HL-60/S4 treated with retinoic acid at 250 ng/mL for 4 days and 3 days (cell line): Measurements from ENCODE around the gene SLC25A13.
"Not testable (repeated sequence)": the region's sequence is repeated elsewhere in the genome, so short reads cannot be mapped to it uniquely, and the experiment has no call there.

Source experiments
- in situ Hi-C: fragments of 300-500 bp; cut with MboI; formaldehyde crosslinking; loops from 2 replicates; pipeline ENCODE4 v1.7.0; 2022; ENCODE audit warnings: low sequenced_read_pairs

The SLC25A13 gene

DNA sequence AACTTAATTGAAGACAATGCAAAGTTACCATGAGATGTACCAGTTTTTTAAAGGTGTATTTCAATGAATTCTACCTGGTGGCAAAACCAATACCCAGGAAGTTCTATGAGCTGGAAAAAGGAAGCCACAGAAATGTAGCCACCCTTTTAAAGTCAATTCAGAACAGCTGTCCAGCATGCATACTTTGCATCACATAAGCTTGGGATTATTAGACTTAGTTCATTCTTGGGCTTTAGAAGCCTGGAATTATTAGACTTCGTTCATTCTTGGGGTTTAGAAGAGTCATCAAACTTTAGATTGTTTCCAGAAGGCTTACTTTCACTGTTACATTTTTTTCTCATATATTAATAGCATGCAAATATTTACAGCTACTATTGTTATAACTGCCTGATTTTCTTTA lies 20.9 kb downstream of the SLC25A13 start:
- in situ Hi-C loops = no loop called here

DNA sequence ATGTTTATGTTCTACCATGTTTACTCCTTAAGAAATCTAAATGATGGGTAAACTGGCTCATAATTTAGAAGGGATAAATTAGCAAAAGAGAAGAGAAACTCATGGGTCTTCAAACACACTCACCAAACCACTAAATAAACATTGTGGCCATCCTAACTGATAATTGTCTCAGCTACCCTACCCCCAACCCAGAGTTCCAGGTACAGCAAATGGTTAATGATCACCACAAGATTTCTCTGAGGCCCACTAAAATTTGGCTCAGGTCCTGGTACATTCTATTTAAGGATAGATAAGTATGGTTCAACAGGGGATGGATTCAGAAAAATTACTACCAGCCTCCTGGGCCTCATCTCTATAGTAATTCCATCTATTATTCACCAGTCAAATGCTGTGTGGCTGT lies 21.4 kb downstream of the SLC25A13 start:
- in situ Hi-C loops = no loop called here

DNA sequence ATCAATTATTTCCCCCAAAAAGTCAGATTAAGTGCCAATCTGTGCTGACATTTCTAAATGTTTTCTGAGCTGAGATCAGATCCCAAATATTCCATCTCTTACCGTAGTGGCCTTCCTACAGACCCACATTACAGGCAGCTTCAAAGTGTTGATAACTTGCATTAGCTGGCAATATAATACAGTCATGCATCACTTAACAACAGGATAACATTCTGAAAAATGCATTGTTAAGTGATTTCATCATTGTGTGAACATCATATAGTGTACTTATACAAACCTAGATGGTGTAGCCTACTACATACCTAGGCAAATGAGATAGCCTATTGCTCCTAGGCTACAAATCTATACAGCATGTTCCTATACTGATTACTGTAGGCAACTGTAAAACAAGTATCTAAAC lies 22.4 kb downstream of the SLC25A13 start:
- in situ Hi-C loops = no loop called here

DNA sequence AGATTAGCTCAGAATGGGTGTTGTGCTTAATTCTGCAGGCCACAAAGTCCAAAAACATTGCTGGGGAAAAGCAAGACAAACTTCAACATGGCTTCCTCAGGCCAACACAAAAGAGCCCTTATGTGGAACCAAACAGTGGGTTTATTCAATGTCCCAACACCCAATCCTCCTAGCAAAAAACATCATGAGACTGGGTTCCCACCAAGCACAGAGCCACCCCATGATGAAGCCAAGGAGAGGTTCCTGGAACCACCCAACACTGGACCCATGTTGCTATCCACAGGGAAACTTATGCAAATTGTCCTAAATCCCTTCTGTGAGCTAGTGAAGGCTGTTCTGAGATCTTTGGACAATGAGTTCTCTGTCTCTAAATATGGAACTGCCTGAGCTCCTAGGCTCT lies 24.0 kb downstream of the SLC25A13 start:
- in situ Hi-C loops = no loop called here

DNA sequence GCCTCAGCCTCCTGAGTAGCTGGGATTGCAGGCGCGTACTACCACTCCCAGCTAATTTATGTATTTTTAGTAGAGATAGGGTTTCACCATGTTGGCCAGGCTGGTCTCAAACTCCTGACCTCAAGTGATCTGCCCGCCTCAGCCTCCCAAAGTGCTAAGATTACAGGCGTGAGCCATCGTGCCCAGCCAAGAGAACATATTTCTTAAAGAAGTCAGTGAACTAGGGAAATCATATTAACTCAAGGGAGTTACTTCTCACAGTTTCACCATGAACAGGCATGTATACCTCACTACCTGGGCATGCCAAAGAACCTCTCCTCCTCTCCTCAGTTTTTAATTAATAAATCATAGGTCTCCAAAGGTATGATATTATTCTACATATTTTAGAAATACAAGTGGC lies 24.5 kb downstream of the SLC25A13 start:
- in situ Hi-C loops = not testable (repeated sequence)

DNA sequence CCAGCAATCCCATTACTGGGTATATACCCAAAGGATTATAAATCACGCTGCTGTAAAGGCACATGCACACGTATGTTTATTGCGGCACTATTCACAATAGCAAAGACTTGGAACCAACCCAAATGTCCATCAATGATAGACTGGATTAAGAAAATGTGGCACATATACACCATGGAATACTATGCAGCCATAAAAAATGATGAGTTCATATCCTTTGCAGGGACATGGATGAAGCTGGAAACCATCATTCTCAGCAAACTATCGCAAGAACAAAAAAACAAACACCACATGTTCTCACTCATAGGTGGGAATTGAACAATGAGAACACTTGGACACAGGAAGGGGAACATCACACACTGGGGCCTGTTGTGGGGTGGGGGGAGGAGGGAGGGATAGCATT lies 28.0 kb downstream of the SLC25A13 start:
- in situ Hi-C loops = not testable (repeated sequence)

DNA sequence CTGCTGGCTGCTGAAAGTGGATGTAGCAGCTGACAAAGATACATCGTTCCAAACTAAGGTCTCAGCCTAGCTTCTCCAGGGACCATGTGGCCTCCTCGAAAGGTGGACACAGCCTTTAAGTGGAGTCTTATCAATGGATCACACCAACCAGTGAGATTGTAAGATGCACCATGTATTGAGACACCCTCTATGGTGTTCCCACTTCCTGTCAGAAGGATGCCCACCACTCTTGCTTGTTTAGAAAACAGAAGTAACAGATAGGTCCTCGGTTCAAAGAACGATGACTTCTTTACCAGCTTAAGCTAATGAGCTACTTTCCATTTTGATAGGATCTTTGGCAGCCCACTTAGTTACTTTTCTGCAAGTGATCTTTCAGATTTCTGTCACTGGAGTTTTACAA lies 34.3 kb downstream of the SLC25A13 start:
- in situ Hi-C loops = no loop called here

DNA sequence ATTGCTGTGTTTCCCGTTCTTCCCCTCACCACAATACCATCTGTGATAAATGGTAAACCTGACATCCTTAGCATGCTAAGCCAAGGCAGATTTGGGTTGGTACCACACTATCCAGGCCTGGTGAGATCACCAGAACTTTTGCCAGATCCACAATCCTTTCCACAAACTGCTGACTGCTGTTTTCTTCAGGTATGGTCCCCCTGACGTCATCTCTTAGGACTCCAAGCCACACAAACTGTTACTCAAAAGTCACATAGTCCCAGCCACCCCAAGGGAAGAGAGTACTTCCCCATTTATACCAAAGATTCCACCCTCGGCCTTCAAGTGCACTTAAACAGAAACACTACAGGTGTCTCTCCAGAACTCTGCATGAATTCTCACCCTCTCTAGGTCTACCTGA lies 34.8 kb downstream of the SLC25A13 start:
- in situ Hi-C loops = no loop called here

DNA sequence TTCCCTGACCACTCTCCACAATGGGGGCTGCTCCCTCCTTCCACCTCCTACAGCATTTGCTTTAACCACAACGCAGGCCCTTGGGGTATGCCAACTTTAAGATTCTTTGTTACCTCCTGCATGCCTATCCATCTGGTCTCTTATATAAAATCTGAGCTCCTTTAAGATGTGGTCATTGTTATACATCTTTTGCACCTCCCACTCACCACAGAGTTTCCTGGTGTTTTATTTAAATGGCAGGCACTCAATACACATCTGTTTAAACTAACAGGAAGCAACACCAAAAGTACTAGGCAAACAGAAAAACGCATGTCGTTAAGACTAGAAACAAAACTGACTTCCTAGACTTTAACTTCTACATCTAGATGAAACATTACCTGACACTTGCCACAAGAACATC lies 36.3 kb downstream of the SLC25A13 start:
- in situ Hi-C loops = no loop called here

DNA sequence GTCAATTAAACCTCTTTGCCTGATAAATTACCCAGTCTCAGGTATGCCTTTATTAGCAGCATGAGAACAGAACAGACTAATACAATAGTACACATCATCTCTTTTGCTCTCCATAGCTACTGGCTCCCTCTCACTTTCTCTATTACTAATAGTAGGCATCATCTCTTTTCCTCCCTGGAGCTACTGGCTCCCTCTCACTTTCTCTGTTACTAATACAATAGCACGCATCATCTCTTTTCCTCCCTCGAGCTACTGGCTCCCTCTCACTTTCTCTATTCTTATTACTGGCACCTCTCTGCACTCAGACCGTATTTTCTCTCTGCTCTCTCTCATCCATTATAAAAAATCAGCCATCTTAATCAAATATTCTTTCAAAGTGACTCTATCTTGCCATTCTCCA lies 37.1 kb downstream of the SLC25A13 start:
- in situ Hi-C loops = no loop called here

DNA sequence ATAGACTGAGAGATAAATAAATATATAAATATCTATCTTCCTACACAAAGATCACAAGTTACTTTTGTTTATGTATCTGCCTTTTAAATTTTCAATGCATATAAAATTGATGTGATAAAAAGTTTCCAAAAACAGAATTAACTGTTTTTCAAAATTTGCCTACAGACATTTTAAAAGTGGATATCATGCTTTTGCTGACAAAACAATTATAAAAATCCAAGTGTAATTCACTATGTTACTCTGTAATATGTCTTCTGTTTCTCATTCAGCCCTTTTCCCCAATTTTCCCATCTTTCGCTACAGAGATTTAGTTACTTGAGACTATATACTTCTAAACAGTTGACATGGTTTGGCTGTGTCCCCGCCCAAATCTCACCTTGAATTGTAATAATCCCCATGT lies 37.7 kb downstream of the SLC25A13 start:
- in situ Hi-C loops = no loop called here

DNA sequence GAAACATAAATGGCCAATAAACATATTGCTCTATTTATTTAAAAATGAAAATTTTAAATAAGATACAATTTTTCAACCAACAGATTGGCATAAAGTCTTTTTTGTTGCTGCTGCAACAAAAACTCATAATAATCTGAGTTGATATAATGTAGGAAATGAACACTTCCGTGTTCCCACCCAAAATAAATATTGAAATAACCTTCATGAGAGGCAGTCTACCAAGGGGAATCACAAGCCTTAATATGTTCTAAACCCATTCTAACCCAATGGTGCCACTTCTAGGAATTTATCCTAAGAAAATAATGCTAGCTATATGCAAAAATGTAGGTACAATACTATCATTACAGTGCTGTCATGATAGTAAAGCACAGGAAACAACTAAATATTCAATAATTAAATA lies 39.1 kb downstream of the SLC25A13 start:
- in situ Hi-C loops = no loop called here

DNA sequence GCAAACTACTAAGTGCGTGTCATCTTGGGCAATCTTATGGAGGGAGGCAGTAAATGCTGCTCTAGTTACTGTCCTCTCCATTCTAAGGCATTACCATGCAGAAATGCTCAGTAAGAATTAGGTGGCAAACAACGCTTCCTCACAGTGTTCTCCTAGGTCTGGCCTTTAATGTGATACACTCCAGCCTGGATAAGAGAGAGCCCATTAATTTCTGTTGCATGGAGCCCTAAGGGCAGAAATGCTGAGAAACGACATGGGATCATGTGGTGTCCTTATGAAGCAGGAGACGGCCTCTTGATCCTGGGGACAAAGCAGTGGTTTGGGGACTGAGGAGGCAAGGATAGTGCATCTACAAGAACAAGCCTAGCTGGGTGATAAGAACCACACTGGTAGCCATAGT lies 44.0 kb downstream of the SLC25A13 start:
- in situ Hi-C loops = no loop called here

DNA sequence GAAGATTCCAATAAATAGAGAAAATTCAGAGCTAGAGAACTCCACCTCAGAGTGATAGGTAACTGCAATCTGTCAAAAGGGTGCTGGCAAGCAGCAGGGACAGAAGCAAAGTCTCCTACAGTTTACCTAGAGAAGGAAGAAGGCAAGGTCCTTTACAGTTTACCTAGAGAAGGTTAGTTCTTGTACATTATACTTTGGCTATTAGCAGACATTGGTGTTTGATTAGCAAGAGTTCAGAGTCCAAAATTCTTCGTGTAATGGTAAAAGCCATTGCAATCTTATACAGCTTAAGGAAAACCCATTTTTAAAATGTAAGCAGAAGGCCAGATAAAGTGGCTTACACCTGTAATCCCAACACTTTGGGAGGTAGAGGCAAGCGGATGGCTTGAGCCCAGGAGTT lies 45.9 kb downstream of the SLC25A13 start:
- in situ Hi-C loops = no loop called here

DNA sequence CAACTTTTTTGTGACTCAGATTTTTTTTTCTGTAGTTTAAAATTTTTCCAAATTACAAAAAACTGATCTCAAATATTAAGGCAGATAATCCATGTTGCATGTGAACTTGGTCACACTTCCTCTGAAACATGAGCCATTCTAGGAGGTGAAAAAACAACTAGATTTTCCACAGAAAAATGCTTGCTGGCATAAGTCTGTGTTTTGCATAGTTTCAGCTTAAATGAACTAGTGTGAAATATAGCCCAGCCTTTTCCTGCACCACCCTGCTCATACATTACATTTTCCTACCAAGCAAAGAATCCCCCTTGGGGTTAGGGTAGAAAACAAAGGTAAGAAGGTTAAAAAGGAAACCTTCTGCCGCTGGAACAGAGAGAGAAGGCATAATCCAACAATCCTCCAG lies 48.2 kb downstream of the SLC25A13 start:
- in situ Hi-C loops = no loop called here

DNA sequence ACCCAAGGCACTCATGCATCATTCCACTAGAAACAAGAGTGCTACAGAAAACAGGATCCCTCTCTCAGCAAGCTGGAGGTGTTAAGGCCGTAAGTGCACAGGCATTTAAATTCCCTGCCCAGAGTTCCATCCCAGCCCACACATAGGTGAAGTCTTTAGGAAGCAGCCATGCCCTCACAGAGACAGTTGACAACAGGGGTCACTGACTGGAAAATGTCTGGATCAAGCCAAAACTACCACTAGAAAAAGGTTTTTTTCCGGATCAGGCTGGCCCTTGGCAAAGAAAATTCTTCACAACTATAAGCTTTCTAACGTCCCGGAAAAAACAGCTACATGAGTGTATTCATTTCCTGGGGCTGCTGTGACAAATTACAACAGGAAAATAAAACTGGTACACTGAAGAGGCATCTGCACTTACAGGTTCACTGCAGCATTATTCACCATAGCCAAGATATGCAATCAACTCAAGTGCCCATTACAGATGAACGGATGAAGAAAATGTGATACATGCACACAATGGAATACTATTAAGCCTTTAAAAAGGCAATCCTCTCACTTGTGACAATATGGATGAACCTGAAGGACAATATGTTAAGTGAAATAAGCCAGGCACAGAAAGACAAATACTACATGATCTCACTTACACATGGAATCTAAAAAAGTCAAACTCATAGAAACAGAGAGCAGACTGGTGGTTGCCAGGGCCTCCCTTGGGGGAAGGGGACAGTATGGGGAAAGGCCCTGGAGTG lies 52.5 kb downstream of the SLC25A13 start:
- in situ Hi-C loops = no loop called here

DNA sequence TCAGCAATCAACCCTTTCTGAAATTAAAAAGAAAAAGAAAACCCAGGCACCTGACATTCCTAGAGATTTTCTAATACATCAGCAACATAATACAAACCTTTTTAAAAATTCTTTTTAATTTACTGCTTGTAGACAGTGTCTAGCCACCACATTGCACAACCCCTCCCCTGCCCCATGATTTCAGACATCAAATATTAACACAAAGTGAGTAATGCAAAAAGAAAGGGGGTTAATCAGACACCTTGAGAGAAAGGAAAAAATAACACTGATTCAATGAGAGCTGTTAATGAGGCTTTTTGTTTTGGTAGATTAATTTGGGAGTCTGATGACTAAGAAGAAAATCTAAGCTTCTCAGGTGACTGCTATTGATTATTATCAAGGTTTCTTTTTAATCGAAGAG lies 55.3 kb downstream of the SLC25A13 start:
- in situ Hi-C loops = no loop called here

DNA sequence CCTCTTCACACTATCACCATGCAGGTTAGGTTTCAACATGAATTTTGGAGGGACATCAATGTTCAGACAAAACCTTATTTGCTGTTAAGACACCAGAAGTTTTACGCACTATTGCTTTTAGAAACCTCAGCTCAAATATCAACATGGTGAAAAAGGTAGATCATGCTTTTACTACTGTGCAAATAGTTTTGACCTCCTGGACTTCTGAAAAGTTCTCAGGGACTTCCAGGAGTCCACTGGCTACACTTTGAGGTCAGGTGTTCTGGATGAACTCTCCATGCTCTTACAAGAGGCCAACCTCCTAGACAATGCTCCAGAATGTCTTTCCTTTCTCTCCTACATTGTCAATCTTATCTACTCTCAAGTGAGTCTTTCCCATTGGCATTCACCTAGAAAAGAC lies 55.9 kb downstream of the SLC25A13 start:
- in situ Hi-C loops = no loop called here

DNA sequence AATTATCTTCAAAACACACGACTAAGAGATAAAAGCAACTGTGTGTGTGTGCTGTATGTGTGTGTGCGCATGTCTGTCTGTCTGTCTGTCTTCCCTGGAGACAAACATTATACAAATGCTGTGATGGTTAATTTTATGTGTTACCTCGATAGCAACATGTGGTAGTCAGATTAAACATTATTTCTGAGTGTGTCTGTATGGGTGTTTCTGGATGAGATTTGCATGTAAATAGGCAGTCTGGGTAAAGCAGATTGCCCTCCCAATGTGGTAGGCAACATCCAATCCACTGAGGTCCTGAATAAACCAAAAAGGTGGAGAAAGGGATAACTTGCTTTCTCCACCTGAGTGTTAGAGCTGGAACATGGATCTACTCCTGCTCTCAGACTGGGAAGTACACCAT lies 67.9 kb downstream of the SLC25A13 start:
- in situ Hi-C loops = no loop called here

DNA sequence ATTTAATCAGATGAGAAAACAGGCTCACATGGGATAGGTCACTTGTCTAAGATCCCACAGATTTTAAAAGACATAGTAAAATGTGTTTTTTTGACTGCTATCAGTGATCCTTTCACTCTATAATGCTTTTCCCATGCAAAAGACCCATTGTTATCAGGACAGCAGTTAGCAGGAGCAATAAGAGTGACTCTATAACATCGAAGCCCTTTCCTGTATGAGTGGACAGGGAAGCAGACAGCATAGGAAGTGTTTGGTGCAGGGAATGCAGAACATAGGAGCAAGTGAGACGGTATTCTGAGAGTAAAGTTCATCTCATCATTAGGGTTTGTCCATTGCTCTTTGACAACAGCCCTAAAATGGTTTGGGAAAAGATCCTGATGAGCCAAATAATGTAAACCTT lies 68.5 kb downstream of the SLC25A13 start:
- in situ Hi-C loops = no loop called here

DNA sequence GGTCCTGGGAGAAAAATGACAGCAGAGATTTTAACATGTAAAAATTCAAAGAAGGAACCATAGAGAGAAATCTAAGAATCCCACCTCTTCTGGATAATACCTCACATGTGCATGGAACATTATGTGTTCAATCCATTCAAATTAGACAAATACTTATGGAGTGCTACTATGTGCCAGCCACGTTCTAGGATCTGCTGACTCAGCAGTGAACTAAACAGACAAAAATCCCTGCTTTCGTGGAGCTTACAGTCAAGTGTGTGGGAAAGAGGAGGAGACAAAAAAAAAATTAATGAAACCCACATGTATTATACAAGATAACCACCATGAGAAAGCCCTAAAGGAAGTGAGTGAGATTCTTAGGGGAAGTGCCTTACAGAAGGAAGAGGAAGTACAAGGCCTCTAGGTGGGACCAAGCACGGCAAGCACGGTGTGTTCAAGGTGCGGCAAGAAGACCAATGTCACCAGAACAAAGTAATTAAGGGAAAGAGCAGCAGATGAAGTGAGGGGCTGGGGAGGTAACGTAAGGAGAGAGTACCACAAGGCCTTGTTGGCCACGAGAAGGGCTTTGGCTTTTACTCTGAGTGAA lies 71.0 kb downstream of the SLC25A13 start:
- in situ Hi-C loops = no loop called here

DNA sequence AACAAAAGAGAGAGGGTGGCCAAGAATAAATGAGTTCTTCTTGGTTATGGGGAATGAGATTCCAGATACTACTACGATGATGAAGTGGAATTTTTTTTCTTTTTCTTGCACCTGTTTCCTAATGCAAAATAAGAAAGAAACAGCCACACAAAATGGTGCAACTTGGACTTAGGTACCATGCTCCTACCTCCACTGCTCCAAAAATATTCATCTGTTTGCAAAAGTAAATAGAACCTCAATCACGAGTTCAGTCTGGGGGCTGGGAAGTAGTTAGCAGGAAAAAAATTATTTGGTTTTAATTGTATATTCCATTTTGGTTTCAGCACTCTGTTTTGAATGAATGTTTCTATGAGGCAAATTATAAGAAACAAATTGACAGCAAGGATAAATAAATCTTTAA lies 73.5 kb downstream of the SLC25A13 start:
- in situ Hi-C loops = no loop called here

DNA sequence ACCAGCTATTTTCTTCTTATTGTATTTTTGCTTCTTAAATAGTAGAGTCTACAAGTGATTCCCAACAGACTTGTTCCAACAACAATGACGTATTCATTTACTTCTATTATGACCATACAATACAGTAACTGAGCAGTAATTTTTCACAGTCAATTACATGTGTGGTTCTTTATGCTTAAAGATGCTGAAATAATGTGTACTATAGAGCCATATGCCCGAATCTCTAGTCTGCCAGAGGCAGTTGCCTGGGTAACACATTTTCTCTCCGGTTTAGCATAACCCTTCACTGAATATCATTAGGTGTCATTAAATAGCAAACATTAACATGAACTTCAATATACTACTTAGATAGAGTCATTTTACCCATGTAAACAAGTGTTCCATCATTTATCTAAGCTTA lies 75.0 kb downstream of the SLC25A13 start:
- in situ Hi-C loops = no loop called here
